ENCODE measurements around the gene TBC1D1. TPM values are rescaled to one million over a fixed set of nuclear protein-coding genes. Genes with fewer than 3 reads are reported as not detected.

TBC1D1 gene
- total and polyA plus RNA-seq, 2 donors (not counting 3 experiments of a cell fraction or from before 2014, with no cell fraction given), result 63.5 to 116 TPM

DNA sequence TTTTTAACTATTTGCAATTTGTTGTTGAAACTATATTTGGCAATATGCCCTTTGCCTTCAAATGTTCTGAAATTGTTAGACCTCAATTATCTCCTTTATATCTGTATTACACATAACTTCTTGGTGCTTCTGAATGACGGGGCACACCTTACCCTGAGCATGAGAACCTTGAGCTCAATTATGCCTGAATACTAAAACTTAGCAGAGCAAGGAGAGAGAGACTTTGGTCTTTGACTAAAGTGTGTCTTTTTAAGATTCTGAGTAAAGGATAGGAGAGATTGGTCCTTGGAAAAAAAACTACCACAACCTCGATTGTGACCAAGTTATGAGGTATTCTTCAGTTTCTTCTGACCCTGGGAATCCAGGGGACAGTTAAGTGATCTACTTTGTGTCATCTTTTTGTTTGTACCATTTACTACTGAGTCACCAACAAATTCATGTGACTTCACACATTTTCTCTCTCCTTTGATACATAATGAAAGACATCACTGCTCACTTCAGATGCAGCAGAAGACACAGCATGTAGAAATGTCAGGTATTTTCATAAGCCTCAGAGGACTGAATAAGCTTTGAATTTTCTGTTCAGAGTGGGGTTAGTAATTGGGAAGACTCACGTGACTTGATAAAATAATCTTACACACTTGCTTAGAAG is 120.8 kb downstream of the TBC1D1 start:
- Histone ChIP-seq H3K9me1 (replicated peaks; ENCODE audit: control insufficient read depth, extremely low read depth, insufficient read depth, low read length) (no peaks in the 10 kb centered on the region), H3K27ac (ENCODE audit: insufficient read depth, low read depth, low read length) (no peak overlapping the region), H4K20me1 (replicated peaks; ENCODE audit: control insufficient read depth, extremely low read depth, insufficient read depth, low read length) (no peaks in the 10 kb centered on the region), H2AFZ (ENCODE audit: low read depth, low read length) (no peak overlapping the region), H3K27me3 (ENCODE audit: control insufficient read depth in 2 of 2, insufficient read depth in 2 of 2, low read length in 2 of 2) (no peaks in the 10 kb centered on the region), H3K79me2 (ENCODE audit: control insufficient read depth, insufficient read depth, low read length) (peaks cover 5% of the 10 kb centered on the region), H3K9me3 (replicated peaks; ENCODE audit: control insufficient read depth, insufficient read depth, low read length) (no peaks in the 10 kb centered on the region), H3K4me3 (replicated peaks in 1 of 3; ENCODE audit: insufficient read depth in 1 of 3, low read depth in 1 of 3, low read length in 3 of 3) (no peak overlapping the region), H3K4me2 (ENCODE audit: insufficient read depth, low read length) (no peak overlapping the region), H3K36me3 (ENCODE audit: control insufficient read depth in 2 of 2, extremely low read depth in 1 of 2, insufficient read depth in 2 of 2, low read length in 2 of 2) (peaks cover 0 to 2% of the 10 kb centered on the region in 2 experiments), H3K4me1 (ENCODE audit: control insufficient read depth, extremely low read depth, insufficient read depth, low read length) (no peaks in the 10 kb centered on the region), H3K9ac (replicated peaks; ENCODE audit: extremely low read depth, insufficient read depth, low read length) (no peak overlapping the region)
- FAIRE-seq, result no peak
- ChIA-PET CTCF (interaction anchor here (1.1 kb wide), 1 partner anchor 8 kb away, joined by 3 read pairs; no protein-coding TSS in a partner anchor), POLR2A (no interaction called here)
- DNase-seq (ENCODE audit: low read depth, low spot score), result no peak
- BruUV-seq (replicated peaks), result no TSS peak
- no peak for TF ChIP-seq MYC (IDR thresholded peaks at IDR 0.05; ENCODE audit: low read depth, low read length)
- TF ChIP-seq MAX (IDR thresholded peaks at IDR 0.05; ENCODE audit: insufficient read depth, insufficient read length), result no peak
- no peak for TF ChIP-seq POLR2A (IDR thresholded peaks at IDR 0.05; ENCODE audit: low read depth, low read length)
- TF ChIP-seq, protein P1, sequence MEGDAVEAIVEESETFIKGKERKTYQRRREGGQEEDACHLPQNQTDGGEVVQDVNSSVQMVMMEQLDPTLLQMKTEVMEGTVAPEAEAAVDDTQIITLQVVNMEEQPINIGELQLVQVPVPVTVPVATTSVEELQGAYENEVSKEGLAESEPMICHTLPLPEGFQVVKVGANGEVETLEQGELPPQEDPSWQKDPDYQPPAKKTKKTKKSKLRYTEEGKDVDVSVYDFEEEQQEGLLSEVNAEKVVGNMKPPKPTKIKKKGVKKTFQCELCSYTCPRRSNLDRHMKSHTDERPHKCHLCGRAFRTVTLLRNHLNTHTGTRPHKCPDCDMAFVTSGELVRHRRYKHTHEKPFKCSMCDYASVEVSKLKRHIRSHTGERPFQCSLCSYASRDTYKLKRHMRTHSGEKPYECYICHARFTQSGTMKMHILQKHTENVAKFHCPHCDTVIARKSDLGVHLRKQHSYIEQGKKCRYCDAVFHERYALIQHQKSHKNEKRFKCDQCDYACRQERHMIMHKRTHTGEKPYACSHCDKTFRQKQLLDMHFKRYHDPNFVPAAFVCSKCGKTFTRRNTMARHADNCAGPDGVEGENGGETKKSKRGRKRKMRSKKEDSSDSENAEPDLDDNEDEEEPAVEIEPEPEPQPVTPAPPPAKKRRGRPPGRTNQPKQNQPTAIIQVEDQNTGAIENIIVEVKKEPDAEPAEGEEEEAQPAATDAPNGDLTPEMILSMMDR (IDR thresholded peaks at IDR 0.05; ENCODE audit: extremely low read depth in 1 of 2, insufficient read depth in 1 of 2, low read depth in 1 of 2, low read length in 2 of 2), result no peak
- no peak for TF ChIP-seq POLR2AphosphoS5 (IDR thresholded peaks at IDR 0.05; ENCODE audit: insufficient read depth, low read depth, low read length)
- no peak for TF ChIP-seq FOS (IDR thresholded peaks at IDR 0.05; ENCODE audit: borderline replicate concordance, insufficient read depth, low read length)
- TF ChIP-seq GATA2 (IDR thresholded peaks at IDR 0.05; ENCODE audit: insufficient read depth, insufficient read length, low read depth, low read length), result no peak
- no peak for TF ChIP-seq JUN (IDR thresholded peaks at IDR 0.05; ENCODE audit: borderline replicate concordance, insufficient read depth, insufficient read length, low read depth)
- no peak for TF ChIP-seq EZH2 (IDR thresholded peaks at IDR 0.05; ENCODE audit: borderline replicate concordance, low read depth, low read length, severe bottlenecking)
- intact Hi-C loops (cut with micrococcal nuclease) (no loop called here), dilution Hi-C loops (cut with MboI; ENCODE audit: extremely low pct_ligation_motif_present, low sequenced_read_pairs) (no loop called here)

Measured in endothelial cell of umbilical vein (primary cell).